ENCODE measurements around the gene HACD2.
"Not testable (repeated sequence)": the region's sequence is repeated elsewhere in the genome, so short reads cannot be mapped to it uniquely, and the experiment has no call there.

Gene HACD2

GRCh38 chr3:123611674-123612073, 26.8 kb upstream of the HACD2 start:
- DNase-seq (ENCODE audit: low read depth) = not testable (repeated sequence)

GRCh38 chr3:123611082-123611481, 26.2 kb upstream of the HACD2 start:
- no peak for DNase-seq (ENCODE audit: low read depth)

- DNase-seq (ENCODE audit: low read depth) = no peak
Measured at GRCh38 chr3:123610331-123610730, 25.5 kb upstream of the HACD2 start.

- no peak for DNase-seq (ENCODE audit: low read depth)
Measured at GRCh38 chr3:123609063-123609462, 24.2 kb upstream of the HACD2 start.

- no peak for DNase-seq (ENCODE audit: low read depth)
Measured at GRCh38 chr3:123608263-123608937, 23.5 kb upstream of the HACD2 start.

- no peak for DNase-seq (ENCODE audit: low read depth)
Measured at GRCh38 chr3:123606527-123606926, 21.7 kb upstream of the HACD2 start.

GRCh38 chr3:123605789-123606234, 21.0 kb upstream of the HACD2 start:
- no peak for DNase-seq (ENCODE audit: low read depth)

- DNase-seq (ENCODE audit: low read depth) = not testable (repeated sequence)
Measured at GRCh38 chr3:123603153-123603552, 18.3 kb upstream of the HACD2 start.

- DNase-seq (ENCODE audit: low read depth) = peak; percentile 88
Measured at GRCh38 chr3:123602325-123602724, 17.5 kb upstream of the HACD2 start.

GRCh38 chr3:123600863-123601262, 16.0 kb upstream of the HACD2 start:
- DNase-seq (ENCODE audit: low read depth) = not testable (repeated sequence)

- no peak for DNase-seq (ENCODE audit: low read depth)
Measured at GRCh38 chr3:123597561-123597960, 12.7 kb upstream of the HACD2 start.

GRCh38 chr3:123595396-123596180, 10.7 kb upstream of the HACD2 start:
- no peak for DNase-seq (ENCODE audit: low read depth)

- no peak for DNase-seq (ENCODE audit: low read depth)
Measured at GRCh38 chr3:123593381-123593780, 8.5 kb upstream of the HACD2 start.

- DNase-seq (ENCODE audit: low read depth) = no peak
Measured at GRCh38 chr3:123590685-123591450, 6.0 kb upstream of the HACD2 start.

GRCh38 chr3:123587401-123587800, 2.5 kb upstream of the HACD2 start:
- DNase-seq (ENCODE audit: low read depth) = no peak

- no peak for DNase-seq (ENCODE audit: low read depth)
Measured at GRCh38 chr3:123586968-123587367, 2.1 kb upstream of the HACD2 start.

GRCh38 chr3:123586131-123586530, 1.3 kb upstream of the HACD2 start:
- peak; percentile 24 for DNase-seq (ENCODE audit: low read depth)

- DNase-seq (ENCODE audit: low read depth) = no peak
Measured at GRCh38 chr3:123584284-123584987, 417 bp downstream of the HACD2 start.

GRCh38 chr3:123583561-123583960, 1.3 kb downstream of the HACD2 start:
- no peak for DNase-seq (ENCODE audit: low read depth)

GRCh38 chr3:123582315-123582714, 2.5 kb downstream of the HACD2 start:
- DNase-seq (ENCODE audit: low read depth) = no peak

GRCh38 chr3:123576122-123576521, 8.7 kb downstream of the HACD2 start:
- DNase-seq (ENCODE audit: low read depth) = no peak

- no peak for DNase-seq (ENCODE audit: low read depth)
Measured at GRCh38 chr3:123571973-123572365, 12.9 kb downstream of the HACD2 start.
